GM19468 (cell line): ENCODE data around the gene DCDC2.
"Not testable (repeated sequence)": the region's sequence is repeated elsewhere in the genome, so short reads cannot be mapped to it uniquely, and the experiment has no call there.

Source experiments
- ATAC-seq: cut with Tn5 transposase; IDR thresholded peaks from one replicate; pipeline ENCODE4 v1.9.1; 2021; ENCODE audit warnings: mild to moderate bottlenecking, moderate library complexity, moderate number of reproducible peaks; ENCODE audit not compliant: unreplicated experiment; ENCODE audit errors: extremely low read depth

Gene DCDC2

GRCh38 chr6:24228681-24229255 is 129.1 kb downstream of the DCDC2 start:
- ATAC-seq = no peak

GRCh38 chr6:24228123-24228522 is 129.7 kb downstream of the DCDC2 start:
- no peak for ATAC-seq

- ATAC-seq = no peak
These were observed 130.3 kb downstream of the DCDC2 start for GRCh38 chr6:24227556-24227955.

- ATAC-seq = no peak
These were observed 131.3 kb downstream of the DCDC2 start for GRCh38 chr6:24226541-24226940.

- ATAC-seq = no peak
These were observed 132.0 kb downstream of the DCDC2 start for GRCh38 chr6:24225838-24226237.

- ATAC-seq = no peak
These were observed 134.5 kb downstream of the DCDC2 start for GRCh38 chr6:24223115-24223919.

- ATAC-seq = no peak
These were observed 138.2 kb downstream of the DCDC2 start for GRCh38 chr6:24219670-24220069.

GRCh38 chr6:24214984-24215383 is 142.9 kb downstream of the DCDC2 start:
- ATAC-seq = no peak

GRCh38 chr6:24207413-24207812 is 150.4 kb downstream of the DCDC2 start:
- ATAC-seq = no peak

GRCh38 chr6:24205020-24205492 is 152.8 kb downstream of the DCDC2 start:
- ATAC-seq = peak; percentile 76

- ATAC-seq = not testable (repeated sequence)
These were observed 153.7 kb downstream of the DCDC2 start for GRCh38 chr6:24204113-24204512.

- ATAC-seq = no peak
These were observed 160.0 kb downstream of the DCDC2 start for GRCh38 chr6:24197892-24198291.

- ATAC-seq = no peak
These were observed 161.8 kb downstream of the DCDC2 start for GRCh38 chr6:24195836-24196597.

GRCh38 chr6:24194978-24195700 is 162.7 kb downstream of the DCDC2 start:
- no peak for ATAC-seq

GRCh38 chr6:24193364-24193763 is 164.5 kb downstream of the DCDC2 start:
- no peak for ATAC-seq

- no peak for ATAC-seq
These were observed 166.5 kb downstream of the DCDC2 start for GRCh38 chr6:24191346-24191745.

GRCh38 chr6:24188578-24189080 is 169.2 kb downstream of the DCDC2 start:
- ATAC-seq = no peak

GRCh38 chr6:24187965-24188577 is 169.8 kb downstream of the DCDC2 start:
- no peak for ATAC-seq

GRCh38 chr6:24186349-24186748 is 171.5 kb downstream of the DCDC2 start:
- no peak for ATAC-seq

GRCh38 chr6:24183584-24183983 is 174.3 kb downstream of the DCDC2 start:
- no peak for ATAC-seq
